Muscle layer of colon (tissue), 2 donors: ENCODE measurements around the gene CACNA2D3.

Source experiments
- H3K27ac ChIP-seq: one replicate; pipeline ENCODE4 v1.7.0; 2013; ENCODE audit warnings: low read depth, mild to moderate bottlenecking, low read length, moderate library complexity
- H3K27me3 ChIP-seq, 2 donors: one replicate each; pipeline ENCODE4 v1.7.0; 2013; ENCODE audit warnings: low read length in 2 of 2, mild to moderate bottlenecking in 2 of 2; ENCODE audit not compliant: insufficient read depth in 2 of 2, control insufficient read depth in 1 of 2
- H3K36me3 ChIP-seq: one replicate; pipeline ENCODE4 v1.7.0; 2013; ENCODE audit warnings: mild to moderate bottlenecking, low read length; ENCODE audit not compliant: insufficient read depth
- H3K4me1 ChIP-seq: one replicate; pipeline ENCODE4 v1.7.0; 2013; ENCODE audit warnings: mild to moderate bottlenecking, low read length; ENCODE audit not compliant: insufficient read depth
- H3K4me3 ChIP-seq, 2 donors: one replicate each; pipeline ENCODE4 v1.7.0; 2013; ENCODE audit warnings: low read length in 2 of 2, low read depth in 1 of 2, mild to moderate bottlenecking in 1 of 2, moderate library complexity in 1 of 2
- H3K9ac ChIP-seq: one replicate; pipeline ENCODE4 v1.7.0; 2013; ENCODE audit warnings: low read length
- H3K9me3 ChIP-seq: one replicate; pipeline ENCODE4 v1.7.0; 2013; ENCODE audit warnings: mild to moderate bottlenecking, low read length
- donor health status: abdominal sarcoma.
- donor health status: Adenocarcinoma of cecum.

CACNA2D3 gene

DNA sequence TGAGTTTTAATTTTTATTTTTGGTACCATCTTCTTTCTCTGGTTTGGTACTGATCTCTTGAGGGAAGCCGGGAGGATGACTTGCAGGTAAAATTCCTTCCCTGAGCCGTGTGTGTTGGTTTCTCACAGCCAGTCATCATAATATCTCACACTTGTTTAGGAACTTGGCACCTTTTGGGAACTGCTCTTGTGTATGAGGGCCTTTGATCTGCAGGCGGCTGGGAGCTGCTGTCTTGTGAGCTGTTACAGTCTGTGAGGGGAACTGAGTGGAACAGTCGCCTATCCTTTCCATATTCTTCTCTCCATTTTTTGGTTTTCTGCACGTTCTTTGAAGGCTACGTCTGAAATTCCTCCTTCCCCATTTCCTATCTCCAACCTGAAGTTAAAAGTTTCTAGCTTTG is 75.2 kb downstream of the CACNA2D3 start:
- H3K9me3 ChIP-seq = no peaks in the 10 kb centered on the region
- H3K36me3 ChIP-seq = no peaks in the 10 kb centered on the region

DNA sequence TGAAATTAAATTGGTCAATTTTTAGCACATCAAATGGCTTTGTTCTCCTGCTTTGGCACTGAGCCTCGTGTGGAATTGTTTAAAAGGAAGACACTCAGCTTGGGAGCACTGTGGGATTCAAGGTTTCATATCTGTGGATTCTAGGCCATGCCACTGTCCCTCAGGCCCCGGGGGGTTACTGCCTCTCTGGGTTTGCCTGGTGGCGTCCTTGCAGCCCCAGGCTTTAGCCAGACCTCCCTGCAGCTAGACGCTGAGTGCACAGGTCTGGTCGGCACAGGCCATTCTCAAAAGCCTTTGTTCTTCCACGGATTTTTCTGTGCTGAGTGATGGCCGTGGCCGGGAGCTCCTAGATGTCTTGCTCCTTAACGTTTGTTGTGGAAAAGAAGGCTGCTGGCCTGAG is 76.2 kb downstream of the CACNA2D3 start:
- Histone ChIP-seq H3K9me3 (no peaks in the 10 kb centered on the region), H3K4me3 (no peak overlapping the region), H3K27ac (no peak overlapping the region), H3K36me3 (no peaks in the 10 kb centered on the region), H3K27me3 (no peaks in the 10 kb centered on the region), H3K9ac (no peak overlapping the region), H3K4me1 (no peaks in the 10 kb centered on the region)

More for the DNA sequence above, 75.2 kb downstream of the CACNA2D3 start:
- no peaks in the 10 kb centered on the region for H3K4me1 ChIP-seq
- H3K4me3 ChIP-seq = no peak overlapping the region
- no peak overlapping the region for H3K9ac ChIP-seq
- no peaks in the 10 kb centered on the region for H3K27me3 ChIP-seq
- H3K27ac ChIP-seq = no peak overlapping the region

DNA sequence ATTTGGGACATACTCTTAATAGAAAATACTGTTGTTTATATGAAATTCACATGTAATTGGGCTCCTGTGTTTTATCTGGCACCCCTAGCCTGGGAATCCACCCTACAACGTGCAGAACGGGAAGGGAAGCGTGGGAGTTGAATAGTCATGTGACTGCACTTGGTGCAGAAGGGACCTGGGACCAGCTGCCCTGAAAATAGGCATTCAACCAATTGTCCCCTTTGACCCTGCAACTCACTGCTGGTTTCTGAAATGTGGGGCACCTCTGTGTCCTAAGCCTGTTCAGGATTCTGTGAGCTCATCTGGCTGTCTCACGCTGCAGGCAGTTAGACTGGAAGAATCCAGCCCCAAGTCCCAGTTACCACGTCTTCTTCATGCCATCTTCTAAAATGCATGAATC is 79.7 kb downstream of the CACNA2D3 start:
- no peak overlapping the region for H3K4me3 ChIP-seq
- H3K27ac ChIP-seq = no peak overlapping the region
- H3K4me1 ChIP-seq = no peaks in the 10 kb centered on the region
- no peaks in the 10 kb centered on the region for H3K27me3 ChIP-seq
- H3K9me3 ChIP-seq = no peaks in the 10 kb centered on the region
- no peak overlapping the region for H3K9ac ChIP-seq
- no peaks in the 10 kb centered on the region for H3K36me3 ChIP-seq

DNA sequence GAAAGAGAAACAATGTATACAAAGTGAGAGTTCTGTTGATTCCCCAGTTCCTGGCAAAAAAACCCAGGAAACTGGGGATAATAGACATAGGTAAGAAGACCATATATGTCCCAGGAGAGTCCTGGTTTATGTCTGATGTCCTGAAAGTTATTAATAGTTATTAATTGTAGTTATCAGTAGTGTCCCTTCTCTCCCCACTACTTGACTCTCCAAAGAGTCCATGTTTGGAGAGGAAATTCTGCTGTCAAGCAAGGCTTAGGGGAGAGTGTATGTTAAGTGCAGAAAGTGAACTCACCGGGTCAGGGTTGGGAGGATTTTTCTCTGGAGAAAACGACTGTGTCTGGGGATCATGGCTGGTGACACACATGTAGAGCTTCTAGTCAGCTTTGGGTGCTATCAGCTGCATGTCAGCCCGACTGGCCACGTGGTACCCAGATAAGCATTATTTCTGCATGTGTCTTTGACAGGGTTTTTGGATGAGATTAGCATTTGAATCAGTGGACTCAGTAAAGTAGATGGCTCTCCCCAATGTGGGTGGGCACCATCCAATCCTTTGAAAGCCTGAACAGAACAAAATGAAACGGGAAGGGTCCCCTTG is 80.4 kb downstream of the CACNA2D3 start:
- no peak overlapping the region for H3K27ac ChIP-seq
- no peaks in the 10 kb centered on the region for H3K36me3 ChIP-seq
- no peaks in the 10 kb centered on the region for H3K4me1 ChIP-seq
- no peaks in the 10 kb centered on the region for H3K27me3 ChIP-seq
- H3K9me3 ChIP-seq = no peaks in the 10 kb centered on the region
- no peak overlapping the region for H3K4me3 ChIP-seq
- no peak overlapping the region for H3K9ac ChIP-seq

DNA sequence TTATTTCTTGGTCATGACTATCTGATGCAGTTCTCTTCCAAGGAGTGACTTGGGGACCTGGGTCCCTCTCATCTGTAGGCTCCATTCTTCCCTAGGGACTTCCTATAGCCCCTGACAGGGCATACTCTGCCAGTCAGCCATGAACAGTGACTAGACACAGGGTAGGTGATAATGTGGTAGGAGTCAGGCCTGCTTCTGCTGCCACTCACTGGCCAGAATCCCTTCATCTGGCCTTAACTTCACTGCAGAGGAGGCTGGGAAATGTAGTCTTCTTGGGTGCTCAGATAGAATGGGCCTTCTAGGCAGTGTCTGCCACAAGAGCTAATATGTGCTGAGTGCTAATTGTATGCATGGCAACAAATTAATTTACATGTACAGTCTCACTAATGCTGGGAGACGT is 84.5 kb downstream of the CACNA2D3 start:
- Histone ChIP-seq H3K4me3 (no peak overlapping the region), H3K27me3 (no peaks in the 10 kb centered on the region), H3K9ac (no peak overlapping the region), H3K27ac (no peak overlapping the region), H3K4me1 (no peaks in the 10 kb centered on the region), H3K36me3 (no peaks in the 10 kb centered on the region), H3K9me3 (no peaks in the 10 kb centered on the region)

DNA sequence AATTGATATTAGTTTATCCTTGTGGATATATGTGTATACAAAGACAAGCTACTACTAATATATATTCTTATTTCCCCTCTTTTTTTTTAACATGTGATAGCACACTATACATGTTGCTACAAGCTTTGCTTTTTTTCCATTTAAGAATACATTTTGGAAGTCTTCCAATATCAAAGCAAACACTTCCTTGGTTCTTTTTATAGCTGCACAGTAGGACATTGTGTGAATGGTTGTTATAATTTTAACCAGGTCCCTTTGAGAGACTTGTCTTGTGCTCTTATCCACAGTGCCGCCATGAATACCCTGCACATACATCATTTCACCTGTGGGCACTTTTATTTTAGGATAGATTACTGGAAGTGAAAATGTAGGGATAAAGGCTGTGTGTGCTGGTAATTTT is 88.7 kb downstream of the CACNA2D3 start:
- no peaks in the 10 kb centered on the region for H3K4me1 ChIP-seq
- no peak overlapping the region for H3K9ac ChIP-seq
- no peak overlapping the region for H3K27ac ChIP-seq
- no peaks in the 10 kb centered on the region for H3K27me3 ChIP-seq
- no peaks in the 10 kb centered on the region for H3K9me3 ChIP-seq
- H3K36me3 ChIP-seq = no peaks in the 10 kb centered on the region
- no peak overlapping the region for H3K4me3 ChIP-seq

DNA sequence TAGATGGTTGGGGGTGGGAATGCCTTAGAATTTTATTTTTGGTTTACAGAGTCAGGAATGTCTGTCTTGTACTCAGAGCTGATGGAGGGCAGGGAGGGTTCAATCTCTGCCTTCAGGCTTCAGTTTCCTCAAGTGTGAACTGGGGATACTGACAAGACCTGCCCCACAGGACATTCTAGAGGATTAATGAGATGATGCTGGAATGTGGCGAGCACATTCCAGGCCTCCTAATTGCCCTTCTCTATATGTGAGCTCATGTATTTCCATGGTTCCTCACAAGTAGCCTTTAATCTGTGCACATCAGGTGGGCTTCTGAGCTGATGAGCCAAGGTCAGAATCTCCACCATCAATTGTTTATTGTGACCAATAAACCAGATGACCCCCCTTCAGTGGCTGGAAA is 90.4 kb downstream of the CACNA2D3 start:
- no peak overlapping the region for H3K27ac ChIP-seq
- H3K9ac ChIP-seq = no peak overlapping the region
- no peak overlapping the region for H3K4me3 ChIP-seq
- no peaks in the 10 kb centered on the region for H3K9me3 ChIP-seq
- H3K27me3 ChIP-seq = no peaks in the 10 kb centered on the region
- no peaks in the 10 kb centered on the region for H3K4me1 ChIP-seq
- no peaks in the 10 kb centered on the region for H3K36me3 ChIP-seq

DNA sequence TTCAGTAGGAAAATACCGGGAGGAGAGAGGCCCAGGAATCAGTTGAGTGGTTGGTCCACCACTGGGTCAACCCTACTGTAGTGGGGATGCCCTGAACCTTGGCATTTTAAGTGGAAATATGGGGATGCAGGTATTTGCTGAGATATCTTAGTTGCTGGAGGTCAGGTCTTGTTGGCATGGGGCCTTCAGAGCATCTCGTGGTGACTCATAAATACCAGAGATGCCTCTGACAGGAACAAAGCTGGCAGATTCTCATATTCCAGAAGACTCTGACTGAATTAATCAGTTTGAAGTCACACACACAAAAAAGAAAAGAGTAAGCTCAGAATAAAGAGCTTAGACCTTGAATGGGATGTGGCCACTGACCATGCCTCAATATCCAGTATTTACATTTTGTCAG is 91.6 kb downstream of the CACNA2D3 start:
- Histone ChIP-seq H3K4me1 (no peaks in the 10 kb centered on the region), H3K4me3 (no peak overlapping the region)

DNA sequence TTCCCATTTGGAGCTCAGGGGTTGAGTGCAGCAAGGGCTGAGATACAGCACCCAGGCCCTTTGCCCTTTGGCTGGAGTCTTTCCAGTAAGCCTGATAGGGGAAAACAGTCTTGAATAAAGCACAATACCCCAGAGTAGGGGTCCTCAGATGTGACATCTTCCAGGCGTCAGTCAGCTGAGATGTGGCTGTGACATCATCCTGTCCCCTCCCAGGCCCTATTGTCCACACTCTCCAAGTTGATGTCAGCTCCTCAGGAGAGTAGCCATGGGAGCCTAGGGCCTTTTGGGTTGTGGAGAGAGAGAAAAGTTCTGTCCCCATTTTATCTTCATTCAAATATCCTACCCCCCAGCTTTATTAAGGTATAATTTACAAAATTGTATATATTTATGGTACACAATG is 92.5 kb downstream of the CACNA2D3 start:
- Histone ChIP-seq H3K9ac (no peak overlapping the region), H3K27me3 (no peaks in the 10 kb centered on the region), H3K4me1 (no peaks in the 10 kb centered on the region), H3K36me3 (no peaks in the 10 kb centered on the region), H3K27ac (no peak overlapping the region), H3K4me3 (no peak overlapping the region), H3K9me3 (no peaks in the 10 kb centered on the region)

More for the DNA sequence above, 91.6 kb downstream of the CACNA2D3 start:
- no peaks in the 10 kb centered on the region for H3K27me3 ChIP-seq
- no peaks in the 10 kb centered on the region for H3K36me3 ChIP-seq
- no peak overlapping the region for H3K9ac ChIP-seq
- H3K9me3 ChIP-seq = no peaks in the 10 kb centered on the region
- no peak overlapping the region for H3K27ac ChIP-seq

DNA sequence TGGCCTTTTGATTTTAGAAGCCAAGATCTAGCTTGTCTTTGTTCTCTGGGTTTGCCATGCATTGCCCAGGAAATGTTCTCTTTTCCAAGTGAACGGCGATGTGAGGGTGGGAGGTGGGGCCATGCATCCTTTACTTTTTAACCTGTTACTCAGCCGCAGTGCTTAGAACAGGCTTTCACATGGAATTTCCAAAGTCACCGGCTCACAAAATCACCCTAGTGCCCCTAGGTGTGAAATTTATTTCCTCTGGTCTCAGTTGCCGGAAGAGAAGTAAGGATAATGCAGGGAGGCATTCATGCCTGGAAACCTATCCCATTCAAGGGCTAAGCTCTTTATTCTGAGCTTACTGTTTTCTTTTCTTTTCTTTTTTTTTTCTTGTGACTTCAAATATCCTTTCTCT is 93.2 kb downstream of the CACNA2D3 start:
- H3K4me3 ChIP-seq = no peak overlapping the region
- no peaks in the 10 kb centered on the region for H3K4me1 ChIP-seq

DNA sequence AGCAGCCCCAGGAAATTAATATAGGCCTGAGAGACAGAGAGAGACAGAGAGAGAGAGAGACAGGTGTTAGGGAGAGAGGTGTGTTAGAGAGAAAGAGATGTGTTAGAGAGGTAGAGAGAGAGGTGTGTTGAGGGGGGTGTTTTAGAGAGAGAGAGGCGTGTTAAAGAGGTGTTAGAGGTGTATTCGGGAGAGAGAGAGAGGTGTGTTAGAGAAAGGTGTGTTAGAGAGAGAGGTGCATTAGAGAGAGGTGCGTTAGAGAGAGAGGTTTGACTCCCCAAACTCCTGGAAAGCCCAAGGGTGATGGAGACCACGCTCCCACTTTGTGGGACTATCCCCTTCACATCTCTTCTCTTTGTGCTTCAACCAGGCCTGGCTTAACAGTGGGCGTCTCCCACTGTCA is 95.5 kb downstream of the CACNA2D3 start:
- Histone ChIP-seq H3K27ac (no peak overlapping the region), H3K36me3 (no peaks in the 10 kb centered on the region), H3K4me1 (no peaks in the 10 kb centered on the region), H3K27me3 (no peaks in the 10 kb centered on the region), H3K9ac (no peak overlapping the region), H3K4me3 (no peak overlapping the region), H3K9me3 (no peaks in the 10 kb centered on the region)

More for the DNA sequence above, 93.2 kb downstream of the CACNA2D3 start:
- Histone ChIP-seq H3K27ac (no peak overlapping the region), H3K9ac (no peak overlapping the region), H3K9me3 (no peaks in the 10 kb centered on the region), H3K36me3 (no peaks in the 10 kb centered on the region), H3K27me3 (no peaks in the 10 kb centered on the region)

DNA sequence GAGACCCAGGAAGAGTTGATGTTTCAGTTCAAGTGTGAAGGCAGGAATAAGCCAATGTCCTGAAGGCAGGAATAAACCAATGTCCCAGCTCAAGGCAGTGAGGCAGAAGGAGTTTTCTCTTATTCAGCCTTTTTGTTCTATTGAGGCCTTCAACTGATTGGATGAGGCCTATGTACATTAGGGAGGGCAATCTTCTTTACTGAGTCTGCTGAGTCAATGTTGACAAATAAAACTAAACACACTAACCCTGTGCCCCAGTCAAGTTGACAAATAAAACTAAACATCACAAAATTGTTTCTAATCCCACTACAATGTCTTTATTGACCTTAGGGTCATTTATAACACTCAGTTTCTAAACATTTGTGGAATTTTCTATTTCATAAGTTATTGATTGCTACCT is 100.0 kb downstream of the CACNA2D3 start:
- H3K27ac ChIP-seq = no peak overlapping the region
- no peaks in the 10 kb centered on the region for H3K27me3 ChIP-seq
- H3K4me1 ChIP-seq = no peaks in the 10 kb centered on the region
- no peak overlapping the region for H3K4me3 ChIP-seq
- H3K36me3 ChIP-seq = no peaks in the 10 kb centered on the region
- H3K9ac ChIP-seq = no peak overlapping the region
- H3K9me3 ChIP-seq = no peaks in the 10 kb centered on the region
